Tibial nerve (tissue), 4 donors: ENCODE measurements around the gene DNTT. TPM values are rescaled to one million over a fixed set of nuclear protein-coding genes. Genes with fewer than 3 reads are reported as not detected.

ENCODE experiments used
- DNase-seq, 2 donors: peaks; one replicate each; pipeline ENCODE4 v3.0.0-alpha.2; 2019; ENCODE audit warnings: low spot score in 2 of 2
- H3K27ac ChIP-seq, 4 donors: fragments of 200-600 bp; sonication (generic) in 3 of 4; one replicate each; pipeline ENCODE4 v1.5.1; 2017 to 2019; ENCODE audit warnings: mild to moderate bottlenecking in 1 of 4
- H3K27me3 ChIP-seq, 2 donors: fragments of 200-600 bp; sonication (generic) in 1 of 2; one replicate each; pipeline versions ENCODE4 v1.5.1 to v1.6.0; 2017 to 2019
- H3K36me3 ChIP-seq, 3 donors: fragments of 200-600 bp; sonication (generic); one replicate each; pipeline ENCODE4 v1.5.1; 2018 to 2019
- H3K4me1 ChIP-seq, 4 donors: fragments of 200-600 bp; sonication (generic) in 3 of 4; one replicate each; pipeline ENCODE4 v1.5.1; 2017 to 2019
- H3K4me3 ChIP-seq, 4 donors: fragments of 200-600 bp; sonication (generic) in 3 of 4; one replicate each; pipeline ENCODE4 v1.5.1; 2017 to 2019; ENCODE audit warnings: mild to moderate bottlenecking in 1 of 4, moderate library complexity in 1 of 4
- H3K9me3 ChIP-seq, 4 donors: fragments of 200-600 bp; sonication (generic) in 3 of 4; one replicate each; pipeline ENCODE4 v1.5.1; 2017 to 2019
- CTCF ChIP-seq, 5 experiments: fragments of 200-600 bp in 3 of 5; fragments of 450-650 bp in 2 of 5; sonication (generic) in 3 of 5; IDR thresholded peaks; one replicate each; pipeline ENCODE4 v1.5.1; 2016 to 2019; ENCODE audit warnings: antibody characterized with exemption in 5 of 5, mild to moderate bottlenecking in 3 of 5, moderate library complexity in 2 of 5
- EP300 ChIP-seq, 2 donors: sonication (generic); formaldehyde crosslinking; IDR thresholded peaks; one replicate each; pipeline ENCODE4 v1.6.1; 2017; ENCODE audit warnings: antibody characterized with exemption in 2 of 2, mild to moderate bottlenecking in 1 of 2
- POLR2A ChIP-seq, 2 donors: fragments of 450-650 bp; IDR thresholded peaks; one replicate each; pipeline ENCODE4 v1.6.1; 2017; ENCODE audit warnings: antibody characterized with exemption in 2 of 2, mild to moderate bottlenecking in 2 of 2, moderate library complexity in 2 of 2
- WGBS, 2 donors: methylation state at CpG; one replicate each; pipeline ENCODE4 v1.1.5; 2018; 5-methylcytosine and 5-hydroxymethylcytosine counted together
- total RNA-seq, 4 donors: library from RNA; depleted of rRNA; stranded (reverse); fragments of >200 nt; gene quantifications; one replicate each; pipeline ENCODE4 v1.1.0, GENCODE V29; 2016

The DNTT gene
- total RNA-seq, 4 donors from 2014 or later: not detected

- Histone ChIP-seq H3K36me3 (no peaks in the 10 kb centered on the region), H3K9me3 (no peaks in the 10 kb centered on the region), H3K27ac (no peak overlapping the region), H3K4me1 (no peaks in the 10 kb centered on the region), H3K4me3 (no peak overlapping the region), H3K27me3 (no peaks in the 10 kb centered on the region)
- 40 to 42% methylated on average over 7 of the region's 7 CpGs for WGBS, 2 donors
- TF ChIP-seq POLR2A (IDR thresholded peaks at IDR 0.05): no peak
- peak in 4 of 5 experiments; percentile 13 to 45 (median 30) for TF ChIP-seq CTCF (IDR thresholded peaks at IDR 0.05)
- peak in 1 of 2 donors; percentile 9 for DNase-seq
Measured at GRCh38 chr10:96339956-96340904, 36.0 kb downstream of the DNTT start.

GRCh38 chr10:96341219-96342182 is 37.3 kb downstream of the DNTT start:
- Histone ChIP-seq H3K27ac (no peak overlapping the region), H3K27me3 (no peaks in the 10 kb centered on the region), H3K4me3 (no peak overlapping the region), H3K36me3 (no peaks in the 10 kb centered on the region), H3K9me3 (peaks cover 0 to 11% (median 0%) of the 10 kb centered on the region in 4 donors), H3K4me1 (no peaks in the 10 kb centered on the region)
- 66 to 73% methylated on average over 5 of the region's 5 CpGs for WGBS, 2 donors
- DNase-seq: no peak
- no peak for TF ChIP-seq EP300 (IDR thresholded peaks at IDR 0.05)
- TF ChIP-seq CTCF (IDR thresholded peaks at IDR 0.05): no peak

GRCh38 chr10:96342402-96342801 is 38.2 kb downstream of the DNTT start:
- Histone ChIP-seq H3K27me3 (no peaks in the 10 kb centered on the region), H3K9me3 (peaks cover 0 to 11% (median 0%) of the 10 kb centered on the region in 4 donors), H3K27ac (no peak overlapping the region), H3K36me3 (no peaks in the 10 kb centered on the region), H3K4me3 (no peak overlapping the region), H3K4me1 (no peaks in the 10 kb centered on the region)
- 70 to 78% methylated on average over 4 of the region's 4 CpGs for WGBS, 2 donors
- no peak for DNase-seq
- TF ChIP-seq CTCF (IDR thresholded peaks at IDR 0.05): no peak
- no peak for TF ChIP-seq EP300 (IDR thresholded peaks at IDR 0.05)
- no peak for TF ChIP-seq POLR2A (IDR thresholded peaks at IDR 0.05)

- DNase-seq: no peak
- Histone ChIP-seq H3K27me3 (no peaks in the 10 kb centered on the region), H3K4me1 (no peaks in the 10 kb centered on the region), H3K27ac (no peak overlapping the region), H3K9me3 (peaks cover 0 to 11% (median 0%) of the 10 kb centered on the region in 4 donors), H3K4me3 (no peak overlapping the region), H3K36me3 (no peaks in the 10 kb centered on the region)
- WGBS, 2 donors: 94 to 97% methylated on average over 4 of the region's 4 CpGs
- no peak for TF ChIP-seq CTCF (IDR thresholded peaks at IDR 0.05)
- no peak for TF ChIP-seq EP300 (IDR thresholded peaks at IDR 0.05)
- no peak for TF ChIP-seq POLR2A (IDR thresholded peaks at IDR 0.05)
Measured at GRCh38 chr10:96344178-96344577, 39.9 kb downstream of the DNTT start.
